Smooth muscle cell of the pulmonary artery (primary cell): Measurements from ENCODE around the gene PEX7. TPM values are rescaled to one million over a fixed set of nuclear protein-coding genes. Genes with fewer than 3 reads are reported as not detected.

Experiments used
- total RNA-seq: library from RNA; depleted of rRNA; stranded (reverse); fragments of >200 nt; gene quantifications from 2 replicates; pipeline ENCODE4 v1.2.3, GENCODE V29; 2014

The PEX7 gene, protein sequence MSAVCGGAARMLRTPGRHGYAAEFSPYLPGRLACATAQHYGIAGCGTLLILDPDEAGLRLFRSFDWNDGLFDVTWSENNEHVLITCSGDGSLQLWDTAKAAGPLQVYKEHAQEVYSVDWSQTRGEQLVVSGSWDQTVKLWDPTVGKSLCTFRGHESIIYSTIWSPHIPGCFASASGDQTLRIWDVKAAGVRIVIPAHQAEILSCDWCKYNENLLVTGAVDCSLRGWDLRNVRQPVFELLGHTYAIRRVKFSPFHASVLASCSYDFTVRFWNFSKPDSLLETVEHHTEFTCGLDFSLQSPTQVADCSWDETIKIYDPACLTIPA
- 13.1 and 13.3 TPM in 2 replicates for total RNA-seq

DNA sequence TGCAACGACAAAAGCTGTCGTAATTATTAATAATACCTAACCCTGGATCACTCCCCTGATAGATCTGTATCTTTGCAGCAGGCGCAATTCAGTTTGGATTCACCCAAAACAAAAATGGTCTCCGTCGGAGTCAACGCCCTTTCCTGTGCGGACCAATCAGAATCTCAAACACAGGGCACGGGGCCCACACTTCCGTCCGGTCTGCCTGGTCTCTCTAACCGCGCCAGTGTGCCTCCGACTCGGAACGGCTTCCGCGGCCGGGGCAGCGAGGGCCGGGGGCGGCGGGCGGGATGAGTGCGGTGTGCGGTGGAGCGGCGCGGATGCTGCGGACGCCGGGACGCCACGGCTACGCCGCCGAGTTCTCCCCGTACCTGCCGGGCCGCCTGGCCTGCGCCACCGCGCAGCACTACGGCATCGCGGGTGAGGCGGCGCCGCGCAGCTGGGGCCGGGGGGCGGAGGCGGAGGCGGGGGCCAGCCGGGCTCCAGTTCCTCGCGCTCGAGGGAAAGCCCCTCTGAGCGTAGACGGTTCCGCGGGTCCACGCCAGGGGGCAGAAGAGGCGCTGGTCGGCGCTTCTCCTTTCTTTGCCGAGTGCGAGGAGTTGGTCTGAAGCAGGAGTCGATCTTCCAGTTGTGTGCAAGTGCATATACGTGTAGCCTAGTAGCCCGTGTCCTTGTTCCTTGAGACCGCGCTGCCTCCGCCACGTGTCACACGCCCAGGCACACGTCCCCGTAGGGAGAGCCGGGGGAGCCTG, at the start of gene PEX7:
PEX7 (plus strand) TSS at position 217 of the 752 bp plus-strand sequence; CDS start at position 291, 74 bp downstream.

DNA sequence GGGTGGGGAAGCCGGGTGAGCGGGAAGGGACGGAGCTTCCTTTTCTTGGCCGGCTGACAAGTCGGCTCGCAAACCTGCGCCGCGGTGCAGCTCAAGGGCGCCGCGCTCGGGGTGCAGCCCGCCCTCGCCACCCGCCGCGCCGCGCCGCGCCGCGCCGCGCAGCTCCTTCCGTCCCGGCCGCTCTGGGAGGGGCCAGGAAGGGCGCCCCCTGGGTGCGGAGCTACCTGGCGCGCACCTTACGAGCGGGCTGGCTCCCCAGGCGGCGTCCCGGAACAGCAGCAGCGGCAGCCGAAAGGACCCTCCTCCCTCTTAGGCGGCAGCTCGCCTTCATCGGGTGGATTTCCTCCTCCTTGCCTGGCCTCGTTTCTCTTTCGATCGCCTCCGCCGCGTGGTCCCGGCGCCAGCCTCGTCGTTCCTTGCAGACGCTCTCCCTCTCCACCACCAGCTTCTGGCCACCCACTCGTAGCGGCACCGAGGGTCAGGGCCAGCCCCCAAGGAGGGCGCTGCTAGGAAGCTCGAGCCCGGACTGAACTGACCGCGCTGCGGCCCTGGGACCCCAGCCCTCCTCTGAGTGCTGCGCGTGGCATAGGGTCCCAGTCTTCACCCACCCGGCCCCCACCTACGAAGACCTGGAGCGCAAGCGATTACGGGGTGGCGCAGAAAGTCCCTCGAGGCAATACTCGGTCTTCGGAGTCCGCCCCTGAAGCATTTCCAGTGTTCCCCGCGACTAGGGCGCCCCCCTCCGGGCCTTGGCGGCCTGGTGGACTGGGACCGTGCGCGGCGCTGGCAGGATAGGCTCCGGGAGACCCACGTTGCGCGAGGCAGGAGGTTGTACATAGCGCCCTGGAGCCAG, 29.8 kb upstream of the PEX7 start, which contains the start of gene MAP3K5:
MAP3K5 (minus strand) TSS at position 68 of the 853 bp plus-strand sequence. CDS start 320 bp downstream, outside the sequence.

DNA sequence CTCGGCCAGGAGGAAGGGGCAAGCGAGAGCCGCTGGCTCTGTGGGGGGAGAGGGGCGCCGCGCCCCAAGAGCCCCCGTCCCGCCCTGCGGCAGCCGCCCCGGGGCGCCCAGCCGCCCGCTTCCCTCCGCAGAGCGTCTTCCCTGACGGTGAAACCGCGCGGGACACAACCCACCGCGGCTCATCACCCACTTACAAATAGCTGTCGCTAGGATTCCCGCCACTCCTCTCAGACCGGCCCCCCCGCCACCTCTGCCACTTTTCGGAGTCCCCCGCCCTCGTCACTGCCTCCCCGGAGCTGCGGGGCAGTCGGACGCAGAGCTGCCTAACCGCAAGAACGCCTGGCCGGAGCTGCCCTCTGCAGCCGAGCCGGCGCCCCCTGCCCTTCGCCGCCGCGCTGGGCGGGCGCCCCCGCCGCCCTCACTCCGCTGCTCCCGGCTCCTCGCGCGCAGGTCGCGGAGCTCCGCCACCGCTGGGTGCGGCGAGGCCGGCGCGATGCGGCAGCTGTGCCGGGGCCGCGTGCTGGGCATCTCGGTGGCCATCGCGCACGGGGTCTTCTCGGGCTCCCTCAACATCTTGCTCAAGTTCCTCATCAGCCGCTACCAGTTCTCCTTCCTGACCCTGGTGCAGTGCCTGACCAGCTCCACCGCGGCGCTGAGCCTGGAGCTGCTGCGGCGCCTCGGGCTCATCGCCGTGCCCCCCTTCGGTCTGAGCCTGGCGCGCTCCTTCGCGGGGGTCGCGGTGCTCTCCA, 99.7 kb downstream of the PEX7 start, which contains the start of gene SLC35D3:
SLC35D3 (plus strand) TSS at position 366 of the 749 bp plus-strand sequence; CDS start at position 494, 128 bp downstream.

Other genes with a start within 250 kb of the PEX7 start
- 21.6 and 30.8 TPM in 2 replicates for gene MAP3K5, start 30.1 kb upstream of the PEX7 start, total RNA-seq
- gene SLC35D3, start 99.7 kb downstream of the PEX7 start, total RNA-seq, result not detected in 2 replicates
- gene IL20RA, start 222.4 kb downstream of the PEX7 start, total RNA-seq, result 0.07 and 0.20 TPM in 2 replicates